Testis (tissue), 2 donors: Measurements from ENCODE around the gene ENTPD8.

Experiments used
- POLR2A ChIP-seq: fragments of 450-650 bp; IDR thresholded peaks from one replicate; pipeline ENCODE4 v1.6.1; 2017; ENCODE audit warnings: antibody characterized with exemption, mild to moderate bottlenecking, moderate library complexity
- TF ChIP-seq, protein P1 (sequence below), 3 experiments: fragments of 450-650 bp in 2 of 3; fragments of 200-600 bp in 1 of 3; sonication (generic) in 1 of 3; IDR thresholded peaks; one replicate each; pipeline ENCODE4 v1.5.1; 2016 to 2019; ENCODE audit warnings: antibody characterized with exemption in 3 of 3, mild to moderate bottlenecking in 2 of 3, moderate library complexity in 1 of 3

DNA sequence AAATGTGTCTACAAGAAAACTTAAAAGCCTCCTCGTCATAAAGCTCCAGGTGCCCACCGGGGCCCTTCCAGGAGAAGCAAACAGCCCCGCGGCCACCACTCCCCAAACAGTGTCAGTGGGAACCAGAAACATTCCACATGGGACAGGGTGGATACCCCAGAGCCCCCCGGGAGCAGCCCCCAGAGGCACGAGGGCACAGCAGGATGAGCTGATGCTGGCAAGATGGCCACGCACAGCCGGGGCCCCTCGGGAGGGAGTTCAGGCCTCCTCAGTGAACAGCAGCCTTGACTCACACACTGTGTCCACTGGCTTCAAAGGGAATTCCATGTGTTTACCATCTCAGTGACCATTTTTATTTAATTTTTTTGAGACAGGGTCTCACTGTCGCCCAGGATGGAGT, 28.7 kb downstream of the ENTPD8 start:
- no peak for TF ChIP-seq POLR2A
- TF ChIP-seq, protein P1, sequence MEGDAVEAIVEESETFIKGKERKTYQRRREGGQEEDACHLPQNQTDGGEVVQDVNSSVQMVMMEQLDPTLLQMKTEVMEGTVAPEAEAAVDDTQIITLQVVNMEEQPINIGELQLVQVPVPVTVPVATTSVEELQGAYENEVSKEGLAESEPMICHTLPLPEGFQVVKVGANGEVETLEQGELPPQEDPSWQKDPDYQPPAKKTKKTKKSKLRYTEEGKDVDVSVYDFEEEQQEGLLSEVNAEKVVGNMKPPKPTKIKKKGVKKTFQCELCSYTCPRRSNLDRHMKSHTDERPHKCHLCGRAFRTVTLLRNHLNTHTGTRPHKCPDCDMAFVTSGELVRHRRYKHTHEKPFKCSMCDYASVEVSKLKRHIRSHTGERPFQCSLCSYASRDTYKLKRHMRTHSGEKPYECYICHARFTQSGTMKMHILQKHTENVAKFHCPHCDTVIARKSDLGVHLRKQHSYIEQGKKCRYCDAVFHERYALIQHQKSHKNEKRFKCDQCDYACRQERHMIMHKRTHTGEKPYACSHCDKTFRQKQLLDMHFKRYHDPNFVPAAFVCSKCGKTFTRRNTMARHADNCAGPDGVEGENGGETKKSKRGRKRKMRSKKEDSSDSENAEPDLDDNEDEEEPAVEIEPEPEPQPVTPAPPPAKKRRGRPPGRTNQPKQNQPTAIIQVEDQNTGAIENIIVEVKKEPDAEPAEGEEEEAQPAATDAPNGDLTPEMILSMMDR (IDR thresholded peaks at IDR 0.05): no peak
